IPS-20b (cell line): ENCODE data around the gene EPB41L2.
"Not testable (repeated sequence)": the region's sequence is repeated elsewhere in the genome, so short reads cannot be mapped to it uniquely, and the experiment has no call there.

Experiments
- H3K27ac ChIP-seq: one replicate; pipeline ENCODE4 v1.5.1; 2013; ENCODE audit warnings: low read length
- H3K27me3 ChIP-seq: 2 replicates; pipeline ENCODE4 v1.6.1; 2013; ENCODE audit warnings: mild to moderate bottlenecking, low read length, inconsistent platforms; ENCODE audit not compliant: insufficient read depth
- H3K36me3 ChIP-seq: 2 replicates; pipeline ENCODE4 v1.6.1; 2013; ENCODE audit warnings: low read depth, mild to moderate bottlenecking, inconsistent platforms, low read length, moderate library complexity; ENCODE audit not compliant: insufficient read depth
- H3K4me1 ChIP-seq: 2 replicates; pipeline ENCODE4 v1.6.1; 2013; ENCODE audit warnings: mild to moderate bottlenecking, control low read depth, inconsistent platforms, low read length, moderate library complexity; ENCODE audit not compliant: insufficient read depth
- H3K4me3 ChIP-seq: 2 replicates; pipeline ENCODE4 v1.5.1; 2013; ENCODE audit warnings: mild to moderate bottlenecking, low read length, inconsistent platforms
- H3K9ac ChIP-seq: 2 replicates; pipeline ENCODE4 v1.6.1; 2013; ENCODE audit warnings: low read depth, mild to moderate bottlenecking, inconsistent platforms, low read length, moderate library complexity
- H3K9me3 ChIP-seq: 2 replicates; pipeline ENCODE4 v1.6.1; 2013; ENCODE audit warnings: mild to moderate bottlenecking, low read depth, low read length, inconsistent platforms; ENCODE audit not compliant: insufficient read depth

Gene EPB41L2

GRCh38 chr6:131000544-131000943 lies 62.5 kb downstream of the EPB41L2 start:
- H3K27ac ChIP-seq: no peak overlapping the region
- no peaks in the 10 kb centered on the region for H3K36me3 ChIP-seq
- H3K27me3 ChIP-seq: no peaks in the 10 kb centered on the region
- H3K9me3 ChIP-seq: no peaks in the 10 kb centered on the region
- H3K4me3 ChIP-seq: no peak overlapping the region
- H3K4me1 ChIP-seq: peaks cover 40% of the 10 kb centered on the region
- no peak overlapping the region for H3K9ac ChIP-seq

GRCh38 chr6:130997061-130997753 lies 65.8 kb downstream of the EPB41L2 start:
- no peak overlapping the region; the same call in 1 of the 2 replicates for H3K9ac ChIP-seq
- no peaks in the 10 kb centered on the region for H3K27me3 ChIP-seq
- H3K27ac ChIP-seq: no peak overlapping the region
- H3K4me3 ChIP-seq: peak overlapping the region; percentile 5; the same call in 1 of the 2 replicates
- peaks cover 22% of the 10 kb centered on the region for H3K4me1 ChIP-seq
- H3K36me3 ChIP-seq: no peaks in the 10 kb centered on the region
- no peaks in the 10 kb centered on the region for H3K9me3 ChIP-seq

- no peak overlapping the region for H3K27ac ChIP-seq
- H3K36me3 ChIP-seq: no peaks in the 10 kb centered on the region
- no peaks in the 10 kb centered on the region for H3K9me3 ChIP-seq
- H3K9ac ChIP-seq: no peak overlapping the region
- no peak overlapping the region for H3K4me3 ChIP-seq
- peaks cover 18% of the 10 kb centered on the region for H3K4me1 ChIP-seq
- no peaks in the 10 kb centered on the region for H3K27me3 ChIP-seq
These were observed 66.4 kb downstream of the EPB41L2 start for GRCh38 chr6:130996635-130997034.

GRCh38 chr6:130995783-130996447 lies 67.1 kb downstream of the EPB41L2 start:
- Histone ChIP-seq H3K9ac (no peak overlapping the region), H3K4me1 (peaks cover 18% of the 10 kb centered on the region), H3K9me3 (no peaks in the 10 kb centered on the region), H3K27me3 (no peaks in the 10 kb centered on the region), H3K27ac (no peak overlapping the region), H3K36me3 (no peaks in the 10 kb centered on the region), H3K4me3 (no peak overlapping the region)

DNA sequence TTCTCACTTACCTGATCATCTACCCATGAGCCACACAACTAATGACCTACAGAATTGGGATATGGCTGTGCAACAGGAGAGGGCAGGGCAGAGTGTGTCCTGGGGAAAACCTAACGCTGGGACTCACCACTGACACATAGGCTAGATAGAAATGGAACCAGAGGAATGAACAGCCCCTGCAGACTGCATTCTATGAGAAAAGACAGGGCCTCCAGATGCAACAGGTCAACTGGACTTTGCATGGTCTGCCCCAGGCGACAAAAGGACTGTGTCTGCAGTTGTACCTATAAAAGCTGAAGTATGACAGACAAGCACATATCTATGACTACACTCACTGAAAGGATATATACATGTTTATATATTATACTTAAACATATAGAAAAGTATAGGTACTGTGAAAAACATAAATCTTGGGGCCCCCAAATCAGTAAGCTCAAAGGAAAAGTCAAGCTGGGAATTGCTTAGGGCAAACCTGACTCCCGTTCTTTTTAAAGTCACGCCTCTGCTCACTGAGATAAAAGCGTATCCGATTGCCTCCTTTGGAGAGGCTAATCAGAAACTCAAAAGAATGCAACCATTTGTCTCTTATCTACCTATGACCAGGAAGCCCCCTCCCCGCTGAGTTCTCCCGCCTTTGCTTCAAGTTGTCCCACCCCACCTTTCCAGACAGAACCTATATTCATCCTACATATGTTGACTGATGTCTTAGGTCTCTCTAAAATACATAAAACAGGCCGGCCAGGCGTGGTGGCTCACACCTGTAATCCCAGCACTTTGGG lies 68.5 kb downstream of the EPB41L2 start:
- H3K36me3 ChIP-seq: no peaks in the 10 kb centered on the region
- H3K4me1 ChIP-seq: peaks cover 18% of the 10 kb centered on the region
- H3K9ac ChIP-seq: no peak overlapping the region
- no peaks in the 10 kb centered on the region for H3K9me3 ChIP-seq
- no peaks in the 10 kb centered on the region for H3K27me3 ChIP-seq
- no peak overlapping the region for H3K4me3 ChIP-seq
- no peak overlapping the region for H3K27ac ChIP-seq

- no peak overlapping the region for H3K9ac ChIP-seq
- no peaks in the 10 kb centered on the region for H3K9me3 ChIP-seq
- no peaks in the 10 kb centered on the region for H3K27me3 ChIP-seq
- peaks cover 18% of the 10 kb centered on the region for H3K4me1 ChIP-seq
- H3K4me3 ChIP-seq: no peak overlapping the region
- no peaks in the 10 kb centered on the region for H3K36me3 ChIP-seq
- no peak overlapping the region for H3K27ac ChIP-seq
These were observed 69.7 kb downstream of the EPB41L2 start for GRCh38 chr6:130993292-130993765.

- peaks cover 7% of the 10 kb centered on the region for H3K4me1 ChIP-seq
- H3K9me3 ChIP-seq: no peaks in the 10 kb centered on the region
- H3K36me3 ChIP-seq: no peaks in the 10 kb centered on the region
- no peak overlapping the region for H3K4me3 ChIP-seq
- H3K27ac ChIP-seq: no peak overlapping the region
- no peak overlapping the region for H3K9ac ChIP-seq
- H3K27me3 ChIP-seq: no peaks in the 10 kb centered on the region
These were observed 71.5 kb downstream of the EPB41L2 start for GRCh38 chr6:130991422-130992137.

GRCh38 chr6:130987539-130987938 lies 75.5 kb downstream of the EPB41L2 start:
- not testable (repeated sequence) for H3K9me3 ChIP-seq, H3K4me1 ChIP-seq, H3K36me3 ChIP-seq, H3K27ac ChIP-seq, H3K27me3 ChIP-seq, H3K9ac ChIP-seq, H3K4me3 ChIP-seq

DNA sequence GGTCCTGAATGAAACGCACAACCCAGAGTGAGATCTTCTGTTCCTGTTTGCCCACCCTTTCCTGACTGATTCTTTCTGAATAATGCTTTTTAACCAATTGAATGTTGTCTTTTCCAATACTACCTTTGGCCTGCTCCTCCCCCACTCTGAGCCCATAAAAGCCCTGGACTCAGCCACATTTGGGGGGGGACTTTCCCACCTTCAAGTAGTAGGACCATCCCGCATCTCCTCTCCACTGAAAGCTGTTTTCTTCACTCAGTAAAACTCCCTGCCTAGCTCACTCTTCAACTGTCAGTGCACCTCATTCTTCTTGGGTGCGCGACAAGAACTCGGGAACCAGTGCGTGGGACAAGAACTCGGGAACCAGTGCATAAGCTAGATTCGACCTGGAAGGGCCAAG lies 77.9 kb downstream of the EPB41L2 start:
- H3K36me3 ChIP-seq: no peaks in the 10 kb centered on the region
- H3K4me1 ChIP-seq: peaks cover 5% of the 10 kb centered on the region; the same call in 1 of the 2 replicates
- H3K4me3 ChIP-seq: no peak overlapping the region
- no peak overlapping the region for H3K9ac ChIP-seq
- no peak overlapping the region for H3K27ac ChIP-seq
- H3K27me3 ChIP-seq: no peaks in the 10 kb centered on the region
- H3K9me3 ChIP-seq: no peaks in the 10 kb centered on the region

DNA sequence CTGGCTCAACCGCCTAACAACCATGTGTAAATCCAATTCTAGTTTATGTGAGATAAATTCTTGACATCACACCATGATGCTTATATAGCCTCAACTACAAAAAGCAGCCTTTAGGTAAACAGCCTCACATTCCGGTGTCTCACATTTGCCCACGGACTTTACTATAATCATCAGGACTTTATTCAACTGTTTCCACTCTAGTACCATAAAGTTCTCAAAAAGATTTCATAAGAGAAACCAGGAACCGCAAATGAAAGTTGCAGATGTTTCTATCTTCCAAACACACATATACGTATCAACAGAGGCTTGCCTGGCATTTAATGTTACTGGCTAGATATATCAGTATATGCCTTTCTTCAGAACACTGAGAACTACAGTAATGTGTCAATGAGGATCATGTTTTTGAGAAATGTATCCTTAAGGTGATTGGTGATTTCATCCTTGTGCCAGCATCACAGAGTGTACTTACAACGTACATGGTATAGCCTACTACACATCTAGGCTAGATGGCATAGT lies 80.0 kb downstream of the EPB41L2 start:
- H3K27me3 ChIP-seq: no peaks in the 10 kb centered on the region
- no peak overlapping the region for H3K4me3 ChIP-seq
- peaks cover 7% of the 10 kb centered on the region; the same call in 1 of the 2 replicates for H3K4me1 ChIP-seq
- no peak overlapping the region for H3K27ac ChIP-seq
- H3K9me3 ChIP-seq: no peaks in the 10 kb centered on the region
- H3K9ac ChIP-seq: no peak overlapping the region
- no peaks in the 10 kb centered on the region for H3K36me3 ChIP-seq

GRCh38 chr6:130982135-130982534 lies 80.9 kb downstream of the EPB41L2 start:
- H3K27ac ChIP-seq: no peak overlapping the region
- H3K9ac ChIP-seq: no peak overlapping the region
- H3K27me3 ChIP-seq: no peaks in the 10 kb centered on the region
- peaks cover 7% of the 10 kb centered on the region; the same call in 1 of the 2 replicates for H3K4me1 ChIP-seq
- H3K9me3 ChIP-seq: no peaks in the 10 kb centered on the region
- H3K36me3 ChIP-seq: no peaks in the 10 kb centered on the region
- H3K4me3 ChIP-seq: no peak overlapping the region
